ENCODE data around the gene TBX21.

Gene TBX21

GRCh38 chr17:47709594-47709993 lies 23.4 kb upstream of the TBX21 start:
- Histone ChIP-seq H3K27me3 (replicated peaks; ENCODE audit: insufficient read depth, low read length) (peaks cover 36% of the 10 kb centered on the region), H2AFZ (ENCODE audit: low read length) (no peak overlapping the region), H3K9me2 (replicated peaks; ENCODE audit: insufficient read depth, low read length) (no peaks in the 10 kb centered on the region), H4K20me1 (ENCODE audit: insufficient read depth, low read length) (no peaks in the 10 kb centered on the region), H3K4me3 (ENCODE audit: low read length) (no peak overlapping the region), H3K9me3 (replicated peaks; ENCODE audit: insufficient read depth, low read length) (no peaks in the 10 kb centered on the region), H3K9ac (ENCODE audit: low read length) (no peak overlapping the region), H3K79me2 (ENCODE audit: low read length) (no peaks in the 10 kb centered on the region), H3F3A (ENCODE audit: insufficient read depth, low read length) (no peaks in the 10 kb centered on the region), H3K27ac (ENCODE audit: low read length) (no peak overlapping the region), H3K4me1 (ENCODE audit: low read length) (peaks cover 15% of the 10 kb centered on the region), H3K36me3 (replicated peaks; ENCODE audit: insufficient read depth, low read length) (no peaks in the 10 kb centered on the region), H3K4me2 (ENCODE audit: low read depth, low read length) (no peak overlapping the region)
- TF ChIP-seq EZH2phosphoT487 (IDR thresholded peaks at IDR 0.05; ENCODE audit: low read length) (no peak), EZH2 (optimal IDR thresholded peaks at IDR 0.05; ENCODE audit: low read depth, low read length) (no peak), CTCF (IDR thresholded peaks at IDR 0.05; ENCODE audit: low read length) (no peak)
- no peak for DNase-seq

- H3K9ac ChIP-seq (ENCODE audit: low read length), result no peak overlapping the region
- H3K36me3 ChIP-seq (replicated peaks; ENCODE audit: insufficient read depth, low read length), result no peaks in the 10 kb centered on the region
- H4K20me1 ChIP-seq (ENCODE audit: insufficient read depth, low read length), result no peaks in the 10 kb centered on the region
- H3K4me3 ChIP-seq (ENCODE audit: low read length), result no peak overlapping the region
- H3F3A ChIP-seq (ENCODE audit: insufficient read depth, low read length), result no peaks in the 10 kb centered on the region
- no peaks in the 10 kb centered on the region for H3K9me2 ChIP-seq (replicated peaks; ENCODE audit: insufficient read depth, low read length)
- H3K27me3 ChIP-seq (replicated peaks; ENCODE audit: insufficient read depth, low read length), result peaks cover 35% of the 10 kb centered on the region
- H3K27ac ChIP-seq (ENCODE audit: low read length), result no peak overlapping the region
- H3K79me2 ChIP-seq (ENCODE audit: low read length), result no peaks in the 10 kb centered on the region
- no peak for DNase-seq
- no peak overlapping the region for H3K4me2 ChIP-seq (ENCODE audit: low read depth, low read length)
- no peak overlapping the region for H2AFZ ChIP-seq (ENCODE audit: low read length)
- TF ChIP-seq EZH2phosphoT487 (IDR thresholded peaks at IDR 0.05; ENCODE audit: low read length) (no peak), CTCF (IDR thresholded peaks at IDR 0.05; ENCODE audit: low read length) (no peak), EZH2 (optimal IDR thresholded peaks at IDR 0.05; ENCODE audit: low read depth, low read length) (no peak)
- peaks cover 7% of the 10 kb centered on the region for H3K4me1 ChIP-seq (ENCODE audit: low read length)
- H3K9me3 ChIP-seq (replicated peaks; ENCODE audit: insufficient read depth, low read length), result no peaks in the 10 kb centered on the region
Measured at GRCh38 chr17:47711366-47712099, 21.5 kb upstream of the TBX21 start.

GRCh38 chr17:47712330-47713023 lies 20.6 kb upstream of the TBX21 start:
- no peak for DNase-seq
- no peaks in the 10 kb centered on the region for H3K36me3 ChIP-seq (replicated peaks; ENCODE audit: insufficient read depth, low read length)
- no peak overlapping the region for H3K9ac ChIP-seq (ENCODE audit: low read length)
- no peaks in the 10 kb centered on the region for H3K79me2 ChIP-seq (ENCODE audit: low read length)
- H3K4me3 ChIP-seq (ENCODE audit: low read length), result no peak overlapping the region
- no peak overlapping the region for H3K27ac ChIP-seq (ENCODE audit: low read length)
- H2AFZ ChIP-seq (ENCODE audit: low read length), result no peak overlapping the region
- no peaks in the 10 kb centered on the region for H3K4me1 ChIP-seq (ENCODE audit: low read length)
- H3K9me2 ChIP-seq (replicated peaks; ENCODE audit: insufficient read depth, low read length), result no peaks in the 10 kb centered on the region
- TF ChIP-seq EZH2phosphoT487 (IDR thresholded peaks at IDR 0.05; ENCODE audit: low read length) (no peak), EZH2 (optimal IDR thresholded peaks at IDR 0.05; ENCODE audit: low read depth, low read length) (no peak), CTCF (IDR thresholded peaks at IDR 0.05; ENCODE audit: low read length) (no peak)
- H3K4me2 ChIP-seq (ENCODE audit: low read depth, low read length), result no peak overlapping the region
- peaks cover 35% of the 10 kb centered on the region for H3K27me3 ChIP-seq (replicated peaks; ENCODE audit: insufficient read depth, low read length)
- H3F3A ChIP-seq (ENCODE audit: insufficient read depth, low read length), result no peaks in the 10 kb centered on the region
- H4K20me1 ChIP-seq (ENCODE audit: insufficient read depth, low read length), result no peaks in the 10 kb centered on the region
- H3K9me3 ChIP-seq (replicated peaks; ENCODE audit: insufficient read depth, low read length), result no peaks in the 10 kb centered on the region
